ENCODE data around the gene CST3.
"Not testable (repeated sequence)": the region's sequence is repeated elsewhere in the genome, so short reads cannot be mapped to it uniquely, and the experiment has no call there.

The CST3 gene

DNA sequence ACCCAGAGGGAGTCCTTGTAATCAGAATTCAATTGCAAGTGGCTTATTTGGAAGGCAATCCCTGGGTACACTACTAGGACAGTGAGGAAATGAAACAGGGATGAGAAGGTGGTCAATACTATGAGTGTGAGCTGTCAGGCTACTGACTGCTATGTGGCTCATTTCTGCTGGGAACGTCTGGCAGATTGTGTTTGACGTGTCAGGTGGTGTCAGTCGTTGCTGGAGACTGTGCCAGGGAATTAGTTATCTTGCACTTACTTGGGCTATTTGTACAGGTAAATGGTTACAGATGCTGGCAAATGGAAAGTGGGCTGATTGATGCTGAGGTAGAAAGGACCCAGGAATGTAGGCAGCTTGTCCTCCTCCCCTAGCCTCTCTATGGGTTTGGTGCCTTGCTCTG, 33.7 kb upstream of the CST3 start:
- Histone ChIP-seq H3K27ac (ENCODE audit: low read depth, low read length) (no peak overlapping the region), H3K27me3 (ENCODE audit: insufficient read depth, low read length) (no peaks in the 10 kb centered on the region; the same call in 1 of the 2 replicates), H3K4me1 (ENCODE audit: control insufficient read depth, insufficient read depth, low read length, unreplicated experiment) (peaks cover 8% of the 10 kb centered on the region), H2AFZ (ENCODE audit: low read length, unreplicated experiment) (no peak overlapping the region), H3K79me2 (ENCODE audit: control insufficient read depth, insufficient read depth, low read length, unreplicated experiment) (no peaks in the 10 kb centered on the region), H3K4me3 (ENCODE audit: low read depth, low read length) (no peak overlapping the region), H3K36me3 (ENCODE audit: insufficient read depth, low read length) (no peaks in the 10 kb centered on the region)

GRCh38 chr20:23670361-23670760, 32.6 kb upstream of the CST3 start:
- Histone ChIP-seq H3K4me3 (ENCODE audit: low read depth, low read length) (no peak overlapping the region), H2AFZ (ENCODE audit: low read length, unreplicated experiment) (no peak overlapping the region), H3K79me2 (ENCODE audit: control insufficient read depth, insufficient read depth, low read length, unreplicated experiment) (no peaks in the 10 kb centered on the region), H3K36me3 (ENCODE audit: insufficient read depth, low read length) (no peaks in the 10 kb centered on the region), H3K4me1 (ENCODE audit: control insufficient read depth, insufficient read depth, low read length, unreplicated experiment) (peaks cover 10% of the 10 kb centered on the region), H3K27ac (ENCODE audit: low read depth, low read length) (no peak overlapping the region), H3K27me3 (ENCODE audit: insufficient read depth, low read length) (no peaks in the 10 kb centered on the region; the same call in 1 of the 2 replicates)

DNA sequence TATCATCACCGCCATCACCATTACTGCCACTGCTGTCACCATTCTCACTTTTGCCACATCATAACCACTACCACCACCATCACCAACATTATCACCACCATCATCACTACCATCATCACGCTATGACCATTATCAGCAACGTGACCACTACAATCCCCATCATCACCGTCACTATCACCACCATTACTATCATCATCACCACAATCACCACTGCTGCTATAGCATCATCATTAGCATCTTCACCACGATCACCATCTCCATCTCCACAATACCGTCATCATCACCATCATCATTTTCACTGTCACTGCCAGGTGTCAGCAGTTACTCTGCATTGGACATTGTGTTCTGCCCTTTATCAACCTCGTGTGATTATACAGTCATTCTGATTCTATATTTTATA, 32.1 kb upstream of the CST3 start:
- H3K4me1 ChIP-seq (ENCODE audit: control insufficient read depth, insufficient read depth, low read length, unreplicated experiment), result peaks cover 10% of the 10 kb centered on the region
- no peaks in the 10 kb centered on the region for H3K36me3 ChIP-seq (ENCODE audit: insufficient read depth, low read length)
- no peak overlapping the region for H3K27ac ChIP-seq (ENCODE audit: low read depth, low read length)
- no peak overlapping the region for H2AFZ ChIP-seq (ENCODE audit: low read length, unreplicated experiment)
- H3K4me3 ChIP-seq (ENCODE audit: low read depth, low read length), result no peak overlapping the region
- no peaks in the 10 kb centered on the region for H3K27me3 ChIP-seq (ENCODE audit: insufficient read depth, low read length)
- H3K79me2 ChIP-seq (ENCODE audit: control insufficient read depth, insufficient read depth, low read length, unreplicated experiment), result no peaks in the 10 kb centered on the region

GRCh38 chr20:23669327-23669726, 31.6 kb upstream of the CST3 start:
- H3K27ac ChIP-seq (ENCODE audit: low read depth, low read length), result no peak overlapping the region
- no peaks in the 10 kb centered on the region for H3K36me3 ChIP-seq (ENCODE audit: insufficient read depth, low read length)
- H3K27me3 ChIP-seq (ENCODE audit: insufficient read depth, low read length), result no peaks in the 10 kb centered on the region
- peaks cover 10% of the 10 kb centered on the region for H3K4me1 ChIP-seq (ENCODE audit: control insufficient read depth, insufficient read depth, low read length, unreplicated experiment)
- H2AFZ ChIP-seq (ENCODE audit: low read length, unreplicated experiment), result no peak overlapping the region
- no peak overlapping the region for H3K4me3 ChIP-seq (ENCODE audit: low read depth, low read length)
- H3K79me2 ChIP-seq (ENCODE audit: control insufficient read depth, insufficient read depth, low read length, unreplicated experiment), result no peaks in the 10 kb centered on the region

DNA sequence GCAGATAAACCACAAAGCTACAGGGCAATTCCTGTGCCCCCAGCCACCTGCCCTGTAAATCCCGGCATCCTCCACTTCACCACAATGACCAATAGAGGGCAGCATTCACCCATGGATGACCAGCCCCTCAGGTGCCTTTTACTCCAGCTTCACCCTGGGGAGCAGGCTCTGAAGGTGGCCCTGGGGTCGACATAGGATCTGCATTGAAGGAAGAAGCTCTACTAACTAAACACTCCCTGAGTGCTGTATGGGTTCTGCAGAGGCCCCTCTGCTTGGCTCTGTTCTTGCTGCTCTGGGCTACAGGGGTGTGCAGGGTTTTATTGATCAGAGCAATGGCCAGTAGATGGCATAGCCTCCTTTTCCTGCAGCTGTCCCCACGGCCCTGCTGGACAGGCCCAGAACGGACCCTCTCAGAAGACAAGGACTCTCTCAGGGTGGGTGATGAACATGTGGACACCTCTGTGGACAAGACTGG, 30.8 kb upstream of the CST3 start:
- H3K4me1 ChIP-seq (ENCODE audit: control insufficient read depth, insufficient read depth, low read length, unreplicated experiment), result peaks cover 10% of the 10 kb centered on the region
- H3K4me3 ChIP-seq (ENCODE audit: low read depth, low read length), result no peak overlapping the region
- H3K27ac ChIP-seq (ENCODE audit: low read depth, low read length), result no peak overlapping the region
- H3K36me3 ChIP-seq (ENCODE audit: insufficient read depth, low read length), result no peaks in the 10 kb centered on the region
- no peaks in the 10 kb centered on the region for H3K79me2 ChIP-seq (ENCODE audit: control insufficient read depth, insufficient read depth, low read length, unreplicated experiment)
- no peaks in the 10 kb centered on the region for H3K27me3 ChIP-seq (ENCODE audit: insufficient read depth, low read length)
- H2AFZ ChIP-seq (ENCODE audit: low read length, unreplicated experiment), result no peak overlapping the region

GRCh38 chr20:23667666-23668065, 29.9 kb upstream of the CST3 start:
- H3K27me3 ChIP-seq (ENCODE audit: insufficient read depth, low read length), result no peaks in the 10 kb centered on the region
- no peaks in the 10 kb centered on the region for H3K36me3 ChIP-seq (ENCODE audit: insufficient read depth, low read length)
- no peak overlapping the region for H2AFZ ChIP-seq (ENCODE audit: low read length, unreplicated experiment)
- H3K4me1 ChIP-seq (ENCODE audit: control insufficient read depth, insufficient read depth, low read length, unreplicated experiment), result peaks cover 10% of the 10 kb centered on the region
- no peak overlapping the region for H3K27ac ChIP-seq (ENCODE audit: low read depth, low read length)
- no peak overlapping the region for H3K4me3 ChIP-seq (ENCODE audit: low read depth, low read length)
- H3K79me2 ChIP-seq (ENCODE audit: control insufficient read depth, insufficient read depth, low read length, unreplicated experiment), result no peaks in the 10 kb centered on the region

- no peaks in the 10 kb centered on the region for H3K36me3 ChIP-seq (ENCODE audit: insufficient read depth, low read length)
- H3K79me2 ChIP-seq (ENCODE audit: control insufficient read depth, insufficient read depth, low read length, unreplicated experiment), result no peaks in the 10 kb centered on the region
- H3K4me3 ChIP-seq (ENCODE audit: low read depth, low read length), result no peak overlapping the region
- H3K4me1 ChIP-seq (ENCODE audit: control insufficient read depth, insufficient read depth, low read length, unreplicated experiment), result peaks cover 10% of the 10 kb centered on the region
- no peak overlapping the region for H3K27ac ChIP-seq (ENCODE audit: low read depth, low read length)
- H2AFZ ChIP-seq (ENCODE audit: low read length, unreplicated experiment), result no peak overlapping the region
- H3K27me3 ChIP-seq (ENCODE audit: insufficient read depth, low read length), result no peaks in the 10 kb centered on the region
Measured at GRCh38 chr20:23666698-23667097, 28.9 kb upstream of the CST3 start.

GRCh38 chr20:23666189-23666588, 28.4 kb upstream of the CST3 start:
- Histone ChIP-seq H2AFZ (ENCODE audit: low read length, unreplicated experiment) (no peak overlapping the region), H3K27me3 (ENCODE audit: insufficient read depth, low read length) (no peaks in the 10 kb centered on the region), H3K79me2 (ENCODE audit: control insufficient read depth, insufficient read depth, low read length, unreplicated experiment) (no peaks in the 10 kb centered on the region), H3K36me3 (ENCODE audit: insufficient read depth, low read length) (no peaks in the 10 kb centered on the region), H3K4me3 (ENCODE audit: low read depth, low read length) (no peak overlapping the region), H3K4me1 (ENCODE audit: control insufficient read depth, insufficient read depth, low read length, unreplicated experiment) (peaks cover 10% of the 10 kb centered on the region), H3K27ac (ENCODE audit: low read depth, low read length) (no peak overlapping the region)

DNA sequence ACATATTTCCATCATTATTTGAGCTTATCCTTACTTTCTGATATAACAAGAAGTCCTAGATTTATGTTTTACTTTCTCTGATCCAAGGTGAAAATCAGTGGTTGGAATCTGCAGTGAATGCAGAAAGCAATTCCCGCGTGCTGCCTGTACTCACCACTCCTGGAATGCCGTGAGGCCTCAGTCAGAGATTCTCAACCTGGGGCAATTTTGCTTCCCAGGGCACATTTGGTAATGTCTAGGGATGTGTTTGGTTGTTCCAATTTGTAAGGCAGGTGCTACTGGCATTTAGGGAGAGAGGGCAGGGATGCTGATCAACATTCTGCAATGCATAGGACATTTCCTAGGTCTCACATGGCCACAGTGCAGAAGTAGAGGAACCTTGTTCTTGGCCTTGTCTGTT, 27.2 kb upstream of the CST3 start:
- H3K27ac ChIP-seq (ENCODE audit: low read depth, low read length), result no peak overlapping the region
- no peaks in the 10 kb centered on the region for H3K27me3 ChIP-seq (ENCODE audit: insufficient read depth, low read length)
- peaks cover 17% of the 10 kb centered on the region for H3K4me1 ChIP-seq (ENCODE audit: control insufficient read depth, insufficient read depth, low read length, unreplicated experiment)
- no peak overlapping the region for H3K4me3 ChIP-seq (ENCODE audit: low read depth, low read length)
- H3K36me3 ChIP-seq (ENCODE audit: insufficient read depth, low read length), result no peaks in the 10 kb centered on the region
- no peaks in the 10 kb centered on the region for H3K79me2 ChIP-seq (ENCODE audit: control insufficient read depth, insufficient read depth, low read length, unreplicated experiment)
- H2AFZ ChIP-seq (ENCODE audit: low read length, unreplicated experiment), result no peak overlapping the region

GRCh38 chr20:23664046-23664445, 26.3 kb upstream of the CST3 start:
- H3K27me3 ChIP-seq (ENCODE audit: insufficient read depth, low read length); H3K27ac ChIP-seq (ENCODE audit: low read depth, low read length); H2AFZ ChIP-seq (ENCODE audit: low read length, unreplicated experiment); H3K79me2 ChIP-seq (ENCODE audit: control insufficient read depth, insufficient read depth, low read length, unreplicated experiment); H3K36me3 ChIP-seq (ENCODE audit: insufficient read depth, low read length); H3K4me3 ChIP-seq (ENCODE audit: low read depth, low read length): not testable (repeated sequence)
- H3K4me1 ChIP-seq (ENCODE audit: control insufficient read depth, insufficient read depth, low read length, unreplicated experiment), result peaks cover 19% of the 10 kb centered on the region

DNA sequence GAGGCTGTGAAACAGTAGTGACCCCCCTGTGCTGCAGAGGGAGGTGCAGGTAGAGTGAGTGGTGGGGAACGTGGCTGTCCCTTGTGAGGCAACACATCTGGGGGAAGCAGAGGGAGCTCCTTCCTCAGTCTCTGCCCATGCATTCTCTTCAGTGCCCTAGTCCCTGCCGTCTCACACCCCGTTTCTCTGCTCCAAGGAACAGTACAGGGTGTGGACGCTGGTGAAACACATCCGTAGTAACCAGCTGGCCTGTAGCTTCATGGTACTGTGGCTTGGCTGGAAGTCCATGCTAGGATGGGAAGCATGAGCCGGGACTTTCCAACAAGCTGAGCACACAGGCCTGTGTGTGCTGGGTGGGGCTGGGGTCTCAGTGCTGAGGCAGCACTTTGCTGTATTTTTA, 25.4 kb upstream of the CST3 start:
- Histone ChIP-seq H2AFZ (ENCODE audit: low read length, unreplicated experiment) (no peak overlapping the region), H3K27me3 (ENCODE audit: insufficient read depth, low read length) (no peaks in the 10 kb centered on the region), H3K36me3 (ENCODE audit: insufficient read depth, low read length) (no peaks in the 10 kb centered on the region), H3K79me2 (ENCODE audit: control insufficient read depth, insufficient read depth, low read length, unreplicated experiment) (no peaks in the 10 kb centered on the region), H3K27ac (ENCODE audit: low read depth, low read length) (no peak overlapping the region), H3K4me1 (ENCODE audit: control insufficient read depth, insufficient read depth, low read length, unreplicated experiment) (peaks cover 23% of the 10 kb centered on the region), H3K4me3 (ENCODE audit: low read depth, low read length) (no peak overlapping the region)
